Psoas muscle (tissue), 8 donors: ENCODE results near the gene LRRC18. TPM values are rescaled to one million over a fixed set of nuclear protein-coding genes. Genes with fewer than 3 reads are reported as not detected.

Experiments
- ATAC-seq, 4 donors: fragments of 200-7000 bp; cut with Tn5 transposase; one replicate each; pipeline ENCODE4 v1.9.1; 2020; ENCODE audit warnings: moderate library complexity in 3 of 4, mild to moderate bottlenecking in 2 of 4
- DNase-seq, 2 donors: peaks; one replicate each; pipeline ENCODE4 v3.0.0-alpha.2; 2020
- H3K27ac ChIP-seq: fragments of 200-600 bp; one replicate; pipeline ENCODE4 v1.8.0; 2022
- H3K27me3 ChIP-seq, 3 donors: fragments of 200-600 bp in 1 of 3; one replicate each; pipeline versions ENCODE4 v1.6.1 to v1.8.0; 2013 to 2022; ENCODE audit warnings: low read length in 2 of 3, mild to moderate bottlenecking in 2 of 3, moderate library complexity in 1 of 3; ENCODE audit not compliant: insufficient read depth in 3 of 3
- H3K36me3 ChIP-seq, 2 donors: fragments of 200-600 bp in 1 of 2; one replicate each; pipeline versions ENCODE4 v1.6.1 to v1.8.0; 2013 to 2022; ENCODE audit warnings: low read depth in 1 of 2, mild to moderate bottlenecking in 1 of 2, moderate library complexity in 1 of 2; ENCODE audit not compliant: insufficient read depth in 1 of 2
- H3K4me1 ChIP-seq: fragments of 200-600 bp; one replicate; pipeline ENCODE4 v1.8.0; 2022
- H3K4me3 ChIP-seq: fragments of 200-600 bp; one replicate; pipeline ENCODE4 v1.8.0; 2022; ENCODE audit warnings: mild to moderate bottlenecking
- H3K9me3 ChIP-seq: fragments of 200-600 bp; one replicate; pipeline ENCODE4 v1.8.0; 2022
- WGBS, 3 donors: extraction: QIAGEN DNeasy Blood & Tissue Kit; methylation state at CpG; one replicate each; pipeline versions ENCODE4 v1.1.6 to v1.1.7; 2013; 5-methylcytosine and 5-hydroxymethylcytosine counted together
- intact Hi-C, 2 donors: fragments of 100-400 bp; cut with DNase I; formaldehyde crosslinking; loops; one replicate each; pipeline versions ENCODE4 v1.11.0 to v1.14.2; 2022
- polyA plus RNA-seq, 3 donors: library from polyadenylated mRNA; stranded (reverse); fragments of 200-250 nt; gene quantifications; one replicate each; pipeline ENCODE4 v1.2.3, GENCODE V29; 2013
- total RNA-seq, 4 donors: library from RNA; stranded (reverse); fragmentation: NEBNext Ultra II Directional in 2 of 4; extraction: Animal tissue kit (Norgen Biotek cat#: 25700) in 2 of 4; gene quantifications; one replicate each; pipeline versions ENCODE4 v1.2.1 to v1.2.4, GENCODE V29; 2021 to 2023
- TF ChIP-seq, protein P1 (sequence below): fragments of 200-600 bp; IDR thresholded peaks from one replicate; pipeline ENCODE4 v1.8.0; 2022; ENCODE audit warnings: antibody characterized with exemption
- donor health status: healthy with polysubstance abuse.
- donor health status: DM: no; HTN: no; CAD: no; lungs with moderate emphysema.
- donor health status: Bipolar disorder and iron deficiency.
- donor health status: healthy.
- donor health status: DM: yes; HTN: yes; CAD: no.
- donor health status: DM: no; HTN: no; CAD: no.
- donor health status: DM: no; HTN: no; CAD: no.
- donor health status: DM: yes; HTN: yes; CAD: no.

Gene LRRC18
- total and polyA plus RNA-seq, 7 donors = not detected

DNA sequence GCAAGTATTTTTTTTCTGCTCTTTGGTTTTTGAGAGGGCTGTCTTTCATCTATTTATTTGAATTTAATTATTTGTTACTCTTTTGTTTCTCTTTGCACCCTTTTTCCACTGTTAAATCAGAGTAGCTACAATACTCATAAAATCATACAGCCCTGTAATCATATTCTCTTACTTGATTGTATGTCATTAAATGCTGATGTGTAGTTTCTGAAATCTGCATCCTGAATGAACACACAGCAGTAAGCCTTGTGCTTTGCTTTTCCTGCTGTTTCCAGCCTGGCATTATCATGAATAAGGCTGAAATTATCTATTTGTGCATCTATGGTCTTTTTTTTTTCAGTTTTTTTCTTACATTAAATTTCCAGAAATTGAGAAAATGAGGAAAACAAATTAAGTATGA is 4.1 kb downstream of the LRRC18 start:
- DNase-seq (no peak), ATAC-seq (no peak)
- TF ChIP-seq, protein P1, sequence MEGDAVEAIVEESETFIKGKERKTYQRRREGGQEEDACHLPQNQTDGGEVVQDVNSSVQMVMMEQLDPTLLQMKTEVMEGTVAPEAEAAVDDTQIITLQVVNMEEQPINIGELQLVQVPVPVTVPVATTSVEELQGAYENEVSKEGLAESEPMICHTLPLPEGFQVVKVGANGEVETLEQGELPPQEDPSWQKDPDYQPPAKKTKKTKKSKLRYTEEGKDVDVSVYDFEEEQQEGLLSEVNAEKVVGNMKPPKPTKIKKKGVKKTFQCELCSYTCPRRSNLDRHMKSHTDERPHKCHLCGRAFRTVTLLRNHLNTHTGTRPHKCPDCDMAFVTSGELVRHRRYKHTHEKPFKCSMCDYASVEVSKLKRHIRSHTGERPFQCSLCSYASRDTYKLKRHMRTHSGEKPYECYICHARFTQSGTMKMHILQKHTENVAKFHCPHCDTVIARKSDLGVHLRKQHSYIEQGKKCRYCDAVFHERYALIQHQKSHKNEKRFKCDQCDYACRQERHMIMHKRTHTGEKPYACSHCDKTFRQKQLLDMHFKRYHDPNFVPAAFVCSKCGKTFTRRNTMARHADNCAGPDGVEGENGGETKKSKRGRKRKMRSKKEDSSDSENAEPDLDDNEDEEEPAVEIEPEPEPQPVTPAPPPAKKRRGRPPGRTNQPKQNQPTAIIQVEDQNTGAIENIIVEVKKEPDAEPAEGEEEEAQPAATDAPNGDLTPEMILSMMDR = no peak
- no peaks in the 10 kb centered on the region for H3K4me1 ChIP-seq
- peaks cover 0 to 3% (median 0%) of the 10 kb centered on the region in 3 donors for H3K27me3 ChIP-seq
- H3K36me3 ChIP-seq = no peaks in the 10 kb centered on the region
- H3K4me3 ChIP-seq = no peak overlapping the region
- H3K9me3 ChIP-seq = no peaks in the 10 kb centered on the region
- intact Hi-C loops = no loop called here
- H3K27ac ChIP-seq = no peak overlapping the region

DNA sequence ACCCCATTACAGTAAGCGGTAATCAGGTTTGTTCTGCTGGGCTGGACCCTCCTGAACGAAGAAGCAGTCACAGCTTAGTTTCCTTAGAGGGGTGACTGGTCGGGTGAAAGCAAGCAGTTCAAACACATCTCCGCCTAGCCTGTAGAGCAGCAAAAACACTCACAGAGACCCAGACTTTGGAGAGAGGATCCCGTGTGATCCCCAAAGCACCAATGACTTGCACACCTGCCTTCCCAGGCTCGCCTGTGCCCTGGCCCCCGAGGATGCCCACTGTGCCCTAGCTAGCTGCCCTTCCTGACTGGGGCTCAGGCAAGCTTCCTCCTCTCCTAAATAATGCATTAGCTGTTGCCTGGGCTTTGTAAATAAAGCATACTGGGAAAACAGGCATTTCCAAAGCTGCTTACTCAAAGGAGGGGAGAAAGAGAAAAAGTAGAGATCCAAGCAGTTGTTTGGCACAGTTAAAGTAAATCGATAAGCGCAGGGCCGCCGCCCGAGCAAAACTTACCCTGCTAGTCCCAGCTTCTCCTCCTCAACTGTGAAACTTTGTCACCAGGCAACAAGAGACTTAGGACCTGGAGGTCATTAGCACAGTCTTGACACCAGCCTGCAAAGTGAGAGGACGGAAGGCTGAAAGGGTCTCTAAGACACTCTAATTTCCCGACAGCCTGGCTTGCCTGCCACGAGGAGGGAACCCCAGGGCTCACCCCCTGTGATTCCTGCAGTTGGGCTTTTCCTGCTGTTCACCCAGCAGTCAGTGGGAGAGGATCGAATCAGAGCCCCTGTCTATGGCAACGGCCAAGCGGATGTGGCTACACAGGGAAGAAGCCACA is 4.8 kb downstream of the LRRC18 start:
- H3K4me3 ChIP-seq = no peak overlapping the region
- 54 to 62% (median 55%) methylated on average over 18 of the region's 18 CpGs for WGBS, 3 donors

DNA sequence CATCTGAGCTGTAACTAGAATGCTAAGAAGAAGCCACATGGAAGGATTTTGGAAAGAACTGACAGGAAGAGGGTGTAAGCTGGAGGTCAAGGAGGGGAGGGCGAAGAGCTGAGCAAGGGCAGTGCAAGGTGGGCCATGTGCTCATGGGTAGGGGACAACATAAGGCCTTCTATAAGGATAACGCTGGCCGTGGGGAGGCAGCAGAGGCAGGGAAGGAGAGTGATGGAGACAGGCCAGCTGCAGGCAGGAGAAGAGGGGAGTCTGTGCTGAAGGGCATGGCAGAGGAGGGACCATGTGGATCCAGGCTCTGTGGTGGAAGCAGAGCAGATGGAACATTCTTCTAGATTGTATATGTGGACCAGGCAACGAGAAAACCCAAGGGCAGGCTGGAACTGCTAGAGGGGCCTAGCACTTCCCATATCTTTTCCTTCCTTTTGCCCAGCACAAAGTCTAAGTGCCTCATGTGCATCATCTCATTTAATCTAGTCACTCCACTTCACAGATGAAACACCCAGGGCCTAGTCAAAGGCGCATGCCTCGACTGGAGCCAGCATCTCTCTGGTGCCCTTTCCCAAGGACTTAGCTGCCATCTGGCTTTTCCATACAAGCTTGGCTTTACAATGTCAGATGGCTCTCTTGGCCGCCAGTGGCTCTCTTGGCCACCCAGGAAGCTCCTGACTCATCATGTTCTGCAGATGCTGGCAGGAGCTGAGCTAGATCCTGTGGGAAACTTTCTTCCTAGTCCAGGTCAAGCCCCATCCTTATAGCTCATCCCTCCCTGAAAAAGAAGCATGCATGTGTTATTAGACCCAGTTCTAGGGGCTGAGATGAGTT is 6.6 kb downstream of the LRRC18 start:
- DNase-seq = no peak
- Histone ChIP-seq H3K9me3 (no peaks in the 10 kb centered on the region), H3K4me1 (no peaks in the 10 kb centered on the region), H3K27ac (no peak overlapping the region), H3K27me3 (no peaks in the 10 kb centered on the region), H3K36me3 (no peaks in the 10 kb centered on the region), H3K4me3 (no peak overlapping the region)
- intact Hi-C loops = no loop called here
- TF ChIP-seq, protein P1 = no peak
- no peak for ATAC-seq
- WGBS, 3 donors = 67 to 69% (median 69%) methylated on average over 7 of the region's 7 CpGs

More for the DNA sequence above, 4.8 kb downstream of the LRRC18 start:
- Histone ChIP-seq H3K27ac (no peak overlapping the region), H3K27me3 (no peaks in the 10 kb centered on the region), H3K36me3 (no peaks in the 10 kb centered on the region), H3K4me1 (no peaks in the 10 kb centered on the region), H3K9me3 (no peaks in the 10 kb centered on the region)
- intact Hi-C loops = no loop called here
- no peak for ATAC-seq
- TF ChIP-seq, protein P1 = no peak
- no peak for DNase-seq

DNA sequence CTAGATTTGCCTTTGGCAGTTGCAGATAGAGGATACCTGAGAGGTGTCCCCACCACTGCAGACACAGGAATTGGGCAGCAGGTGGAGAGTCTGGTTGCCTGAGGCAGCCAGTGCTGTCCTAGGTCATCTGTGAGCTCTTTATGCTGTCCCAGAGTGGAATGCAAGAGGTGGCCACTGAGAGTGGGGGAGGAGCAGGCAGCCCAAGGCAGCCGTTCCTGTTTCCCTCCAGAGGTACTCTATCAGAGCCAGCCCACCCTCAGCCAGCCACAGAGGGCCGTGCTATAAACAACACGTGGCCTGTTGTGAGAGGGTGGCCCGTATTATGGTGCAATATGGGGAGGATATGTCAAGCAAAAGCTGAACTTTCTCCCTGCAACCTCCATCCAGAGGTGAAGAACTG is 8.5 kb downstream of the LRRC18 start:
- Histone ChIP-seq H3K27me3 (no peaks in the 10 kb centered on the region), H3K27ac (no peak overlapping the region), H3K9me3 (no peaks in the 10 kb centered on the region), H3K4me1 (no peaks in the 10 kb centered on the region), H3K36me3 (no peaks in the 10 kb centered on the region), H3K4me3 (no peak overlapping the region)
- DNase-seq (no peak), ATAC-seq (no peak)
- TF ChIP-seq, protein P1 = no peak
- 38 to 58% (median 57%) methylated on average over 4 of the region's 4 CpGs for WGBS, 3 donors
- intact Hi-C loops = no loop called here
